Brain microvascular endothelial cell (primary cell): ENCODE results near the gene TMEM151B.
A peak's percentile ranks its signal among the peaks of the same experiment; 100 is the strongest.
"Not testable (repeated sequence)": the region's sequence is repeated elsewhere in the genome, so short reads cannot be mapped to it uniquely, and the experiment has no call there.

Source experiments
- DNase-seq: peaks from one replicate; pipeline ENCODE4 v3.0.0-alpha.2; 2020
- H3K27ac ChIP-seq: fragments of 250-450 bp; sonication (Bioruptor Pico); 2 replicates; pipeline ENCODE4 v1.5.1; 2020; ENCODE audit warnings: mild to moderate bottlenecking, moderate library complexity
- H3K27me3 ChIP-seq: fragments of 250-450 bp; sonication (Bioruptor Pico); replicated peaks from 2 replicates; pipeline ENCODE4 v1.5.1; 2020; ENCODE audit warnings: mild to moderate bottlenecking
- H3K36me3 ChIP-seq: fragments of 250-450 bp; sonication (Bioruptor Pico); replicated peaks from 2 replicates; pipeline ENCODE4 v1.5.1; 2020; ENCODE audit warnings: mild to moderate bottlenecking
- H3K4me3 ChIP-seq: 2 replicates; pipeline ENCODE4 v1.5.1; 2011; ENCODE audit warnings: low read depth, mild to moderate bottlenecking, control low read depth, low read length, moderate library complexity
- in situ Hi-C: cut with HindIII; loops from 2 replicates; pipeline ENCODE4 v1.10.0; 2017; ENCODE audit warnings: low sequenced_read_pairs, low pct_ligation_motif_present
- TF ChIP-seq, protein P1 (sequence below): IDR thresholded peaks from 2 replicates; pipeline ENCODE4 v1.5.1; 2011; ENCODE audit warnings: low read depth, mild to moderate bottlenecking, moderate library complexity, low read length, control low read depth, inconsistent platforms; ENCODE audit errors: missing control alignments

Gene TMEM151B

DNA sequence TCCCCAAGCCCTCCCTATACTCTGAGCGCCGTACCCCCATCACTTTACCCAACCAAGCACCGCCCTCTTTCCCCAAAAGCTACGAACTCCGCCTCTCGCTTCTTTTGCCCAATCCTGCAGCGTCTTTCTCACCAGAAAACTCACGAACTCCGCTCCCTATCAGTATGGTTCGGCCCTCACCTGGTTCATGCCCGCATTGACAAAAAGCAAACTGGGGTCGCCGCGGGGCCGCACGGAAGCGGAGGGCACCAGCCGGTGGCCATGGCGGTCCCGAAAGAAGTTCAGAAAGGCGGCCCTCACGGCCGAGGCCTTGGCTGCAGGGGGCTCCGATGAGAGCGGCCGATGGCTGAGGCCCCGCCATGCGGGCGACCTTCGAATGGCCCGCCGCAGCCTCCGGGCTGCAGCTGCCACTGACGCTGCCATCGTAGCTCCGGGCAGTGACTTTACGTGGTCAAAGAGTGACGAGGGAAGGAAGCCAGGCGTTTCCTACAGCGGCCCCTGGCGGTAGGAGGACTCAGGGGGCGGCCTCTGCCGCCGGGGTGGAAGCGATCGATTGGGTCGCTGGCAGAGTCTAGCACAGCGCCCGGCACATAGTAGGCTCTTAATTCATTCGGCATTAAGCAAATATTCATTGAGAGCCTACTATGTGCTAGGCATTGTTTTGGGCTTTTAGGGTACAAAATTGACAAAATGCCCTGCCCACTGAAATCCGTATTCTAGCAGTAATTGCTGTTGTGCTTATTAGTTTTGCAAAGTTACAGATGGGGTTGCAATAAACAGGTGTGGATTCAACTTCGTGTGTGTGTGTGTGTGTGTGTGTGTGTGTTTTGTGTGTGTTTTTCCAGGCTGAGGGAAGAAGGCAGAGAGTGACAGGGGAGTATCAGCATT is 42.9 kb downstream of the TMEM151B start, which contains the start of gene AARS2:
TSS of gene AARS2 (minus strand) at position 447 of the 888 bp plus-strand sequence. CDS start at position 423, 24 bp downstream.
- peaks cover 1% of the 10 kb centered on the region for H3K27me3 ChIP-seq
- H3K36me3 ChIP-seq, result peaks cover 25% of the 10 kb centered on the region
- TF ChIP-seq, protein P1, sequence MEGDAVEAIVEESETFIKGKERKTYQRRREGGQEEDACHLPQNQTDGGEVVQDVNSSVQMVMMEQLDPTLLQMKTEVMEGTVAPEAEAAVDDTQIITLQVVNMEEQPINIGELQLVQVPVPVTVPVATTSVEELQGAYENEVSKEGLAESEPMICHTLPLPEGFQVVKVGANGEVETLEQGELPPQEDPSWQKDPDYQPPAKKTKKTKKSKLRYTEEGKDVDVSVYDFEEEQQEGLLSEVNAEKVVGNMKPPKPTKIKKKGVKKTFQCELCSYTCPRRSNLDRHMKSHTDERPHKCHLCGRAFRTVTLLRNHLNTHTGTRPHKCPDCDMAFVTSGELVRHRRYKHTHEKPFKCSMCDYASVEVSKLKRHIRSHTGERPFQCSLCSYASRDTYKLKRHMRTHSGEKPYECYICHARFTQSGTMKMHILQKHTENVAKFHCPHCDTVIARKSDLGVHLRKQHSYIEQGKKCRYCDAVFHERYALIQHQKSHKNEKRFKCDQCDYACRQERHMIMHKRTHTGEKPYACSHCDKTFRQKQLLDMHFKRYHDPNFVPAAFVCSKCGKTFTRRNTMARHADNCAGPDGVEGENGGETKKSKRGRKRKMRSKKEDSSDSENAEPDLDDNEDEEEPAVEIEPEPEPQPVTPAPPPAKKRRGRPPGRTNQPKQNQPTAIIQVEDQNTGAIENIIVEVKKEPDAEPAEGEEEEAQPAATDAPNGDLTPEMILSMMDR, result peak; percentile 99
- H3K27ac ChIP-seq, result peak within 1 kb of the TSS; percentile 81
- in situ Hi-C loops, result no loop called here
- peak within 1 kb of the TSS; percentile 77 for H3K4me3 ChIP-seq
- DNase-seq, result peak; percentile 88

DNA sequence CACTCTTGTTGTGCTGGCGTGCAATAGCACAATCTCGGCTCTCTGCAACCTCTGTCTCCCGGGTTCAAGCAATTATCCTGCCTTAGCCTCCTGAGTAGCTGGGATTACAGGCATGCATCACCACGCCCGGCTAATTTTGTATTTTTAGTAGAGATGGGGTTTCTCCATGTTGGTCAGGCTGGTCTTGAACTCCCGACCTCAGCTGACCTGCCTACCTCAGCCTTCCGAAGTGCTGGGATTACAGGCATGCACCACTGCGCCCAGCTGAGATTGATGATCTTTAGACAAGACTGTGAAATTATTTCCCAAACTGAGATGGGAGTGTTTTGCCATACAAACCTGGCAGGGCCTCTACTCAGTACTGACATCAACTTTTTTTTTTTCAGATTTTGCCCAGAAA is 44.4 kb downstream of the TMEM151B start:
- H3K4me3 ChIP-seq, DNase-seq, H3K27me3 ChIP-seq, in situ Hi-C loops, H3K27ac ChIP-seq: not testable (repeated sequence)
- peaks cover 18% of the 10 kb centered on the region for H3K36me3 ChIP-seq

DNA sequence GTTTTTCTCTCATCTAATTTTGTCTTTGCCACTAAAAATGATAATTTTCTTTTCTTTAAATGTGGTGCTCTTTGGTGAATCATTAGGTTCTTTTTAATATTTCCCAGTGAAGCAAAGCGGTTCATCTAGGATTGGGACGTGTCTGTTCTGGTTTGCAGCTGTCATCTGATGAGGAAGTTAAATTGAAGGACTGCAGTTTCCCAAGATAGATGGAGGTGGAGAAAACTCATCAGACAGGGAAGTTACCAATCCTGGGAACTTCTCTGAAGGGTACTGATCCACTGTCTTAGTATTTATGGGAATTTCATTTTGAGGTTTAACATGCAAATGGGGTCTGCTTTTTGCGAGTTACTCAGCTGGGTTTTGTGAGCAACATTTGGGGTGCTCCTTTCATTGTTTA is 45.3 kb downstream of the TMEM151B start:
- peaks cover 6% of the 10 kb centered on the region for H3K27me3 ChIP-seq
- H3K4me3 ChIP-seq, result no peak overlapping the region
- in situ Hi-C loops, result no loop called here
- H3K36me3 ChIP-seq, result peaks cover 11% of the 10 kb centered on the region
- no peak overlapping the region for H3K27ac ChIP-seq
- DNase-seq, result no peak
- TF ChIP-seq, protein P1, result no peak

DNA sequence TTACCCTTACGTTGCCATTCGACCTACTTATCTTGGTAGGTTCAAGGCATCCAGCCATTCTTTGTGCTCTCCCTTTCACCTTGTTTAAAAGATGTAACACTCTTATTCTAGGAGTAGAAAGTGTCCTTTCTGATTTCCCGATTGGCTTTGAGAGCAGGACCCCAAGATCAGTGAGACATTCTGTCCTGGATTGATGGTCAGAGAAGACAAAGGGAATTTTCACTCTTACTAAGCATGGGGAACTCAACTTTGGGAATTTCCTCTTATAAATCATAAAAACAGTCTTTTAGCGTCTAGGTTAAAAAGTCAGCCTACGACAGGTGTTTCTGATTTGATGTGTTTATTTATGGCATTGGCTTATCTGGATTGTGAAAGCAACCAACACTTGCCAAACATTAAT is 45.7 kb downstream of the TMEM151B start:
- in situ Hi-C loops, result no loop called here
- TF ChIP-seq, protein P1, result no peak
- no peak overlapping the region for H3K4me3 ChIP-seq
- no peak overlapping the region for H3K27ac ChIP-seq
- no peak for DNase-seq
- H3K36me3 ChIP-seq, result peaks cover 7% of the 10 kb centered on the region
- H3K27me3 ChIP-seq, result peaks cover 6% of the 10 kb centered on the region

DNA sequence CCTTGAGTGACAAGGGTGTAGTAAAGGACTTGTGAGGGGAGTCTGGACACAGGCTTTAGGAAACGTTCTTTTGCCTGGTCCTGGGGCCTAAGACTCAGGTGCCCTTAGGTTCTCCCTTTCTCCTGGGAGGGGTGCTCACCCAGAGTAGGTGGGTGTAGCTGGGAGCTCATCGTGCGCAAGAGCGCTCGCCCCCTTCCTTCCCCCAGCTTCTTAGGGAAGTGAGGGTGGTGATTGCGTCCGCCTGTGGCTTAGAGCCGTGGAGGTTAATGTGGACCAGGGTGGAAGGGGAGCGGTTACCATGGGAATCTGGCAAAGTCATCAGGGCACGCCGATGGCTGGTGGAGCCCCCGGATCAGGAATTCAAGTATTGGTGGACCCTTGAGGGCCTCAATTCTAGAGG is 46.2 kb downstream of the TMEM151B start:
- no peak overlapping the region for H3K4me3 ChIP-seq
- H3K27me3 ChIP-seq, result peaks cover 6% of the 10 kb centered on the region
- H3K27ac ChIP-seq, result no peak overlapping the region
- DNase-seq, result no peak
- peaks cover 3% of the 10 kb centered on the region for H3K36me3 ChIP-seq
- TF ChIP-seq, protein P1, result no peak
- in situ Hi-C loops, result no loop called here

DNA sequence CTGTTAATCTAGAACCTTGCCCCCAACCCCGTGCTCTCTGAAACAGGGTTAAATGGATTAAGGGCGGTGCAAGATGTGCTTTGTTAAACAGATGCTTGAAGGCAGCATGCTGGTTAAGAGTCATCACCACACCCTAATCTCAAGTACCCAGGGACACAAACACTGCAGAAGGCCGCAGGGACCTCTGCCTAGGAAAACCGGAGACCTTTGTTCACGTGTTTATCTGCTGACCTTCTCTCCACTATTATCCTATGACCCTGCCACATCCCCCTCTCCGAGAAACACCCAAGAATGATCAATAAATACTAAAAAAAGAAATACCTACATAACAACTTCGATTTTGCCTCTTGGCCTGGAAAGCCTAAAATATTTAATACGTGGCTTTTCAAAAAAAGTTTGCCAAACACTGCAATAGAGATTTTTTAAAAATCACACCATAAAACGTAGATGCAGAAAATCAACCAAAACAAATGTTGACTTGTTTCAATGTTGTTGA is 46.9 kb downstream of the TMEM151B start:
- in situ Hi-C loops, H3K36me3 ChIP-seq: not testable (repeated sequence)

More for the DNA sequence above, 46.9 kb downstream of the TMEM151B start:
- H3K27ac ChIP-seq, H3K4me3 ChIP-seq, H3K27me3 ChIP-seq, DNase-seq: not testable (repeated sequence)
